KMS-11 (cell line): ENCODE data around the gene BCAT1.

Experiments
- H2AFZ ChIP-seq: fragments of 200-600 bp; sonication (generic); 2 replicates; pipeline ENCODE4 v1.6.1; 2016; ENCODE audit warnings: antibody characterized with exemption, mixed run types, low read depth
- H3K27ac ChIP-seq: fragments of 200-600 bp; sonication (generic); 2 replicates; pipeline ENCODE4 v1.6.1; 2016; ENCODE audit warnings: mild to moderate bottlenecking, mixed run types
- H3K27me3 ChIP-seq: fragments of 200-600 bp; sonication (generic); 2 replicates; pipeline ENCODE4 v1.6.1; 2017; ENCODE audit warnings: mild to moderate bottlenecking, low read depth, mixed run types, moderate library complexity; ENCODE audit not compliant: insufficient read depth
- H3K36me3 ChIP-seq: fragments of 200-600 bp; sonication (generic); 2 replicates; pipeline ENCODE4 v1.6.1; 2017; ENCODE audit warnings: mild to moderate bottlenecking, mixed run types; ENCODE audit not compliant: insufficient read depth
- H3K4me1 ChIP-seq: fragments of 200-600 bp; sonication (generic); 2 replicates; pipeline ENCODE4 v1.6.1; 2016; ENCODE audit warnings: mild to moderate bottlenecking, low read depth, mixed run types; ENCODE audit not compliant: poor library complexity, severe bottlenecking
- H3K4me2 ChIP-seq: fragments of 200-600 bp; sonication (generic); 2 replicates; pipeline ENCODE4 v1.7.0; 2016; ENCODE audit warnings: mild to moderate bottlenecking, mixed run types
- H3K4me3 ChIP-seq: fragments of 200-600 bp; sonication (generic); IDR thresholded peaks from 2 replicates; pipeline ENCODE4 v1.6.1; 2017; ENCODE audit warnings: low read depth, low read length, mixed read lengths; ENCODE audit not compliant: insufficient read depth
- H3K79me2 ChIP-seq: fragments of 200-600 bp; sonication (generic); 2 replicates; pipeline ENCODE4 v1.6.1; 2016; ENCODE audit warnings: low read depth, mixed run types; ENCODE audit not compliant: insufficient read depth
- H3K9ac ChIP-seq: fragments of 200-600 bp; sonication (generic); 2 replicates; pipeline ENCODE4 v1.6.1; 2016; ENCODE audit warnings: mild to moderate bottlenecking, mixed run types
- H4K20me1 ChIP-seq: fragments of 200-600 bp; sonication (generic); 2 replicates; pipeline ENCODE4 v1.6.1; 2016; ENCODE audit warnings: mild to moderate bottlenecking, mixed run types; ENCODE audit not compliant: insufficient read depth
- CTCF ChIP-seq: fragments of 200-600 bp; sonication (generic); conservative IDR thresholded peaks from 2 replicates; pipeline ENCODE4 v1.6.1; 2017; ENCODE audit warnings: low read depth, mild to moderate bottlenecking, antibody characterized with exemption, low read length, moderate library complexity, mixed read lengths

Gene BCAT1

GRCh38 chr12:24977060-24977459 lies 28.2 kb upstream of the BCAT1 start:
- Histone ChIP-seq H2AFZ (no peak overlapping the region), H3K36me3 (no peaks in the 10 kb centered on the region), H3K4me2 (no peak overlapping the region), H3K4me1 (no peaks in the 10 kb centered on the region), H4K20me1 (no peaks in the 10 kb centered on the region), H3K79me2 (no peaks in the 10 kb centered on the region), H3K4me3 (no peak overlapping the region), H3K9ac (no peak overlapping the region), H3K27ac (no peak overlapping the region), H3K27me3 (no peaks in the 10 kb centered on the region)
- TF ChIP-seq CTCF, result no peak

- no peaks in the 10 kb centered on the region for H3K4me1 ChIP-seq
- no peak overlapping the region for H3K4me3 ChIP-seq
- H4K20me1 ChIP-seq, result no peaks in the 10 kb centered on the region
- no peaks in the 10 kb centered on the region for H3K36me3 ChIP-seq
- H2AFZ ChIP-seq, result no peak overlapping the region
- no peak for TF ChIP-seq CTCF
- H3K9ac ChIP-seq, result no peak overlapping the region
- H3K79me2 ChIP-seq, result no peaks in the 10 kb centered on the region
- H3K27me3 ChIP-seq, result no peaks in the 10 kb centered on the region
- no peak overlapping the region for H3K4me2 ChIP-seq
- H3K27ac ChIP-seq, result no peak overlapping the region
These were observed 26.5 kb upstream of the BCAT1 start for GRCh38 chr12:24975425-24975824.

GRCh38 chr12:24974216-24974615 lies 25.3 kb upstream of the BCAT1 start:
- H3K4me1 ChIP-seq, result no peaks in the 10 kb centered on the region
- H3K79me2 ChIP-seq, result no peaks in the 10 kb centered on the region
- H3K36me3 ChIP-seq, result no peaks in the 10 kb centered on the region
- H3K9ac ChIP-seq, result no peak overlapping the region
- no peaks in the 10 kb centered on the region for H4K20me1 ChIP-seq
- H3K4me3 ChIP-seq, result no peak overlapping the region
- no peak for TF ChIP-seq CTCF
- no peak overlapping the region for H3K27ac ChIP-seq
- H3K27me3 ChIP-seq, result no peaks in the 10 kb centered on the region
- no peak overlapping the region for H2AFZ ChIP-seq
- H3K4me2 ChIP-seq, result no peak overlapping the region

DNA sequence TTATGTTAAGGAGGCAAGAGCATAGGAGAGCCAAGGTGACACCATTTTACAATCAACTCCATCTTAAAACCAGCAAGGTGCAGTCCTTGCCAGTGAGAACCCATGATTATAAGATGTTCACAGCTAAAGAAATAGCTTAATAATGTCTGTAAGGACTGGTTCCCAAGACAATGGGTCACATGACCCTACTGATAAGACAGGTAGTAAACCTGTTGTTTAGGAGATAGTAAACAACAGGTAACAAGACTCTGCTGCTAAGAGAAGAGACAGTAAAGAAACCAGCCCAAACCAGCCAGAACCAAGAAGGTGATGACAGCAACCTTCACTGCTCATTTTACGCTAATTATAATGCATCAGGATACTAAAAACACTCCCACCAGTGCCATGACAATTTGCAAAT lies 23.2 kb upstream of the BCAT1 start:
- no peak overlapping the region for H2AFZ ChIP-seq
- H3K4me1 ChIP-seq, result no peaks in the 10 kb centered on the region
- H3K9ac ChIP-seq, result no peak overlapping the region
- no peak overlapping the region for H3K4me3 ChIP-seq
- no peak overlapping the region for H3K4me2 ChIP-seq
- H3K79me2 ChIP-seq, result no peaks in the 10 kb centered on the region
- H4K20me1 ChIP-seq, result no peaks in the 10 kb centered on the region
- no peaks in the 10 kb centered on the region for H3K36me3 ChIP-seq
- H3K27me3 ChIP-seq, result no peaks in the 10 kb centered on the region
- TF ChIP-seq CTCF, result no peak
- no peak overlapping the region for H3K27ac ChIP-seq

DNA sequence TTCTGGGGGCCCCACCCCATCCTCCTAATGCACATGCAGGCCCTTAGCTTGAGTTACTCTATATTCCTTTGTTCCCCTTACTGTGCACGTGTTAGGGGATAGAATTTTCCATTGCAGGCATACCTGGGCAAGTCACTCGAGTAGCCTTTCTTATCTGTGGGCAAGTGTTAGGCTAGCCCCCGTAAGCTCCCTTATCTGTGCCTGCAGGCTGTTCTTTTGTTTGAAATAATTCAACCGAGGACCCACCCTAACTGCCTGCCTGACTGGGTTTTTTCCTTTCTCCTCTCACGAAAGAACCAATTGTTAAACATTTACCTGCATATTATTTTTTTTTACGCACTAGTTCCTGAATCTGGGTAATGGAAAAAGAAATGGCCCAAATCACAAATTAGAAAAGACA lies 21.3 kb upstream of the BCAT1 start:
- H3K27me3 ChIP-seq, result no peaks in the 10 kb centered on the region
- no peak overlapping the region for H3K4me3 ChIP-seq
- no peak overlapping the region for H3K9ac ChIP-seq
- no peaks in the 10 kb centered on the region for H3K79me2 ChIP-seq
- no peak overlapping the region for H2AFZ ChIP-seq
- H4K20me1 ChIP-seq, result no peaks in the 10 kb centered on the region
- no peaks in the 10 kb centered on the region for H3K36me3 ChIP-seq
- no peaks in the 10 kb centered on the region for H3K4me1 ChIP-seq
- no peak overlapping the region for H3K27ac ChIP-seq
- TF ChIP-seq CTCF, result no peak
- H3K4me2 ChIP-seq, result no peak overlapping the region
